ENCODE measurements around the gene PITX3.
"Not testable (repeated sequence)": the region's sequence is repeated elsewhere in the genome, so short reads cannot be mapped to it uniquely, and the experiment has no call there.

Gene PITX3

DNA sequence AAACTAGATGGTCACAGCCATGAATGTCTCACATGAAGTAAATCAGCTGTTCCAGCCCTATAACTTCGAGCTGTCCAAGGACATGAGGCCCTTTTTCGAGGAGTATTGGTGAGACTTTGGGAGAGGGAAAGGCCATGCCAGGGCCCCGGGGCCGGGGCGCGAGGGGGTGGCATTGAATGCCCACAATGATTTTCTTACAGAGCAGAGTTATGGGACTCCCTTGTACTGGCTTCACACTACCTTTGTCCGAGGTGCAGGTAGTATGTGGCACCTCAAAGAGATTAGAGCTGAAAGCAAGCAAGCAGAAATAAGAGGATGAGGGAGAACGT, 14.8 kb downstream of the PITX3 start:
- no peak for DNase-seq (ENCODE audit: low spot score)

DNA sequence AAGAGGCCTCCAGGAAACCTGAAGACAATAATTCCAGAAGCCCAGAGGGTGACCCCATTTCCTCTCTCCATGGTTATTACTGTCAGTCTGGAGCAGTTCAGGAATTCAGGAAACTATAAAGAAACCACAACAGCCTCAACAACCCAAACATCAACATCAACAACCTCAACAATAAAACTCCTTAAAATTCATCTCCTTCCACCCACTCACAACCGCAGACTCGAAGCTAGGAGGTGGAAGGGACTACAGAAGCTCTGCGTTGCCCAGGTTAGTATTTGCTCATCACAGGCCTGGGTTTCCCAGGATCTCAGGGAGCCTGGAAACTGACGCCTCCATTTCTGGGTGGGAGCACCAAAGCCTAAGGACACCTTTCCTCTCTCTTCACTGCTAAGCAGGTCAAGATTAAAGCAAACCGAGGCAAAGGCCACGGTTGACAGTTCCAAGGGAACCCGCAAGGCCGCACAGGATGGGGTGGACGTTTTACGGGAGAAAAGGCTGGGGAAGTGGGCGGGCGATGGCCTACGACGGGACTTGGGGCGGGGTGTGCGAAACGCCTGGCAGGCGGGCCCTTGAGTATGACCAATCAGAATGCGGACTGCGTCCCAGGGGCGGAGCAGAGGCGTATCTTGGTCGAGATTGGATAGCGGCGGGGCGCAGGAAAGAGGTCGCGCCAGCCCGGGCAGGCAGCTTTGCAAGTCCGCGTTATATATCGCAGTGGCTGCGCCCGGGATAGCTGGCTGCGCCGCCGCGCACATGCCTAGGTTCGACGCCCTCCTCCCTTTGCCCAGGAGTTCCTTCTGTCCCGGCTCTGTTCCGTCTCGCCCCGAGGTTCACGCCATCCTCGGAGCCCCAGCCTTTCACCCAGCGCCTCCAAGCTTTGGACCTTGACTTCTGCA, 15.4 kb downstream of the PITX3 start, which contains the start of gene ELOVL3:
ELOVL3 (plus strand) TSS at position 654 of the 896 bp plus-strand sequence. CDS start 250 bp downstream, outside the sequence.
- peak; percentile 92 for DNase-seq (ENCODE audit: low spot score)

DNA sequence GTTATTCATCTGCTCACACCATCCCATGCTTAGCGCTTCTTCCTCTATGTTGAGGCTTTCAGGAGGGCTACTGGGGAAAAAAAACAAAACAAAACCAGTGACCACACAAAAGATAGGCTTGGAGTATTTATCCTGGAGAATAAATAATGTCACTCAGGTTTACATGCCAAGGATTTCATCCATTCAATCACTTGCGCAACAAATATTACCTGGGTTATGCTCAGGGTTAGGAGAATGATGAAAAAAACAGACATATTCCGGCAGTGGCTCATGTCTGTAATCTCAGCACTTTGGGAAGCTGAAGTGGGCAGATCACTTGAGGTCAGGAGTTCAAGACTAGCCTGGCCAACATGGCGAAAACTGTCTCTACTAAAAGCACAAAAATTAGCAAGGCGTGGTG, 18.5 kb downstream of the PITX3 start:
- no peak for DNase-seq (ENCODE audit: low spot score)

DNA sequence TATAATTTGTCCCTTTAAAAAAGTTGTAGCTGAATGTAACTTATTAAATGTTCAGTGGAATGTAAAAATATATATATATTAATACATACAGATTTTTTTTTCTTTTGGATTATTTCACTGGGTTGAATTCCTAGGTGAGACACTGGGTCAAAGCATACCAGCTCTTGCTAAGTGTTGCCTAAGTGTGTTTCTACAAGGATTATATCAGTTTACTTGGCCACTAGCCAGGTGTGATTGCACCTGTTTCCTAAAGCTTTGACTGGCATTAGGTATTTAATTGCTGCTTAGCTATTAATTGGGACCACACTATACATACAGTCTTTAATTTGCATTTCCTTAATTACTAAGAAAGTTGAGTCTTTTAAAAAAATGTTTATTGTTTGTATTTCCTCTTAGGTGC, 20.7 kb downstream of the PITX3 start:
- no peak for DNase-seq (ENCODE audit: low spot score)

DNA sequence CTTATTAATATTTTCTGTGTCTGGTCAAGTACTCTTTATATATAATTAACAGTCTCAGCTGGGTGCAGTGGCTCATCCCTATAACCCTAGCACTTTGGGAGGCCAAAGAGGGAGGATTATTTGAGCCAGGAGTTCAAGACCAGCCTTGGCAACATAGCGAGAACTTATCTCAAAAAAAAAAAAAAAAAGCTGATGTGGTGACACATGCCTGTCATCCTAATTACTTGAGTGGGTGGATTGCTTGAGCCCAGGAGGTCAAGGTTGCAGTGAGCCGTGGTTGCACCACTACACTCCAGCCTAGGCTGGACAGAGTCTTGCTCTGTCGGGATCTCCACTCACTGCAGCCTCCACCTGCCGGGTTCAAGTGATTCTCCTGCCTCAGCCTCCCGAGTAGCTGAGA, 21.9 kb downstream of the PITX3 start:
- DNase-seq (ENCODE audit: low spot score): no peak

DNA sequence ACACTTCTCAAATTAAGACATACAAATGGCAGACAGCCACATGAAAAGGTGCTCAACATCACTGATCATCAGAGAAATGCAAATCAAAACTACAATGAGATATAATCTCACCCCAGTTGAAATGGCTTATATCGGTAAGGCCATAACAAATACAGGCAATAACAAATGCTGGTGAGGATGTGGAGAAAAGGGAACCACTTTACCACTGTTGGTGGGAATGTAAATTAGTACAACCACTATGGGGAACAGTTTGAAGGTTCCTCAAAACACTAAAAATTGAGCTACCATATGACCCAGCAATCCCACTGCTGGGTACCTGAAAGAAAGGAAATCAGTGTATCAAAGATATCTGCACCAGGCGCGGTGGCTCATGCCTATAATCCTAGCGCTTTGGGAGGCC, 27.7 kb downstream of the PITX3 start:
- not testable (repeated sequence) for DNase-seq (ENCODE audit: low spot score)

DNA sequence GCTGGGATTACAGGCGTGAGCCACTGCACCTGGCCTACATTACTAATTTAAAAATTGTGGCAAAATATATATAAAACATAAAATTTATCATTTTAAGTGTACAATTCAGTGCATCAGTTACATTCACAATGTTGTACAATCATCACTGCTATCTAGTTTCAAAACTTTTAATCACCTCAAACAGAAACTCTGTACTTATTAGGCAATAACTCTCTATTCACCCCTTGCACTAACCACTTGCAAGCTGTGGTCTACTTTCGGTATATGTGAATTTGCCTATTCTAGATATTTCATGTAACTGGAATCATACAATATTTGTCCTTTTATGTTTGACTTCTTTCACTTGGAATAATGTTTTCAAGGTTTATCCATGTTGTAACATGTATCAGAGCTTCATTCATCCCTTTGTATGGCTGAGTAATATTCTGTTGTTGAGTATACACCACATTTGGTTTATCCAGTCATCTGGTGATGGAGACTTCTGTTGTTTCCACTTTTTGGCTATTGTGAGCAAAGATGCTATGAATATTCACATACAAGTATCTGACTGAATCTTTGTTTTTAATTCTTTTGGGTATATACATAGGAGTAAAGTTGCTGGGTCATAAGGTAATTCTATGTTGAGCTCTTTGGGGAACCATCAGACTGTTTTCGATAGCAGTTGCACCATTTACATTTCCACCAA, 29.6 kb downstream of the PITX3 start:
- no peak for DNase-seq (ENCODE audit: low spot score)

DNA sequence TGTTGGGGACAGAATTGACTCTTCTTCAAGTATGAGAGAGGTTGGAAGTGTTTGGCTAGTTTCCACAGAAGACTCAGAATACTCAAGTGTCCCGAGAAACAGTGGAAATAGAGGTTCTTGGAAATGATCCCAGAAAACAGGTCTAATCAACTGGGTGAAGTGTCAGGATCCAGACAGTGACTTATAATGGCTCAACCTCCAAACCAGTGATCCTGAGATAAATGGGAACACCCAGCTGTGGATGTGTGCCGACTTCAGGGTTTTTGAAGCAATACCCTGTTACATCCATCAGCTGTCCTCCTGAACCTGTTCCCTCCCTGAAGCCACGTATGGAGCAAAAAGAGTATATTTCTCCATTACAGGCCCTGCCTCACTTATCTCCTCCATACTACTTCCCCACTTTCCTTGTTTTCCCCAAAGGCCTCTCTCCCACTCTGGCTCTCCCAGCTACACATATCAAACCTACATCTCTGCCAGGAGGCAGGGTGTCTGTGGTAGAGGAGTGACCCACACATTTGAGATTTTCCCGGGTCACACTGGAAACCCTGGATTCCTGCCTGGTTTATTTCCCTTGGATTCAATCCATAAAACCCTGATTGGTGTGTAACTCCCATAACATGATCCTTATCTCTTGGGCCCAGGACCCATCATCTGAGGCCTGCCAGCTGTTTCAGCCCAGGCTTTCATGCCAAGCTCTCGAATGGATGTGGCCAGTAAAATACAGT, 32.8 kb downstream of the PITX3 start:
- no peak for DNase-seq (ENCODE audit: low spot score)

DNA sequence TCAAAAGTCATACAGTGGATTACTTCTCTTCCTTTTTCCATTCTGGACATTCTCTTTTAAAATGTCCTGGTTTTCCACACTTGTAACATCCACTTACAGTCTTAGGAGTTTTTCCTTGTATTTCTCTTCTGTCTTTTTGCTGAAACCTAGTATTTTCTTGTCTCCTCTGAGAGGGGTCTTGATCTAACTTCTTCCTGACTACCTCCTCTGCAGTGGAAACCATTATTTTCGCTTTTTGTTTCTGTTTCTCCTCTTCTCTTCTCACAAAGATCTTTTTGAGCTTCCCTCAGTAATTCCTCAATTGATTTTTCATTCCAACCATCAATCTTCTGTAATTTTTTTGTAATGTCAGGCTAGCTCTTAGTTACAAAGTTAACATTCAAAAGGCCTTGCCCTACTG, 38.9 kb downstream of the PITX3 start:
- DNase-seq (ENCODE audit: low spot score): no peak

DNA sequence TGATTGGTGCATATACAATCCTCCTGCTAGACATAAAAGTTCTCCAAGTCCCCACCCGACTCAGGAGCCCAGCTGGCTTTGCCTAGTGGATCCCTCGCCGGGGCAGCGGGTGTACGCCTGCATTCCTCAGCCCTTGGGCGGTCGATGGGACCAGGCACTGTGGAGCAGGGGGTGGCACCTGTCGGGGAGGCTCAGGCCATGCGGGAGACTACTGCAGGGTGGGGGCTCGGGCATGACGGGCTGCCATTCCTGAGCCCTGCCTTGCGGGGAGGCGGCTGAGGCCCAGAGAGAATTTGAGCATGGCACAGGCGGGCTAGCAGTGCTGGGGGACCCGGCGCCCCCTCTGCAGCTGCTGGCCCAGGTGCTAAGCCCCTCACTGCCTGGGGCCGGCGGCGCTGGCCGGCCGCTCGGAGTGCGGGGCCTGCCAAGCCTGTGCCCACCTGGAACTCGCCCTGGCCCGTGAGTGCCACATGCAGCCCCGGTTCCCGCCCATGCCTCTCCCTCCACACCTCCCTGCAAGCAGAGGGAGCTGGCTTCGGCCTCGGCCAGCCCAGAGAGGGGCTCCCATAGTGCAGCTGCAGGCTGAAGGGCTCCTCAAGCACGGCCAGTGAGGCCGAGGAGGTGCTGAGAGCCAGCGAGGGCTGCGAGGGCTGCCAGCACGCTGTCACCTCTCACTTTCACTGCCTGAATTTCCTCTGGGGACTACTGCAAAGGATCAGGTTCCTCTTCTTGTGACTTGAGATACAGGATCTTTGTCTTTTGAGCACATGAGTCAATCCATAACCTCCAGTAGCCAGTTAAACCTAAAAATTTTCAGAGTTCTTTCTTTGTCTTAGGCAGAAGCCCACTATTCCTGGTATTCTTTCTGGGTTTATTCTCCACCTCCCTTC, 40.3 kb downstream of the PITX3 start:
- DNase-seq (ENCODE audit: low spot score): no peak

DNA sequence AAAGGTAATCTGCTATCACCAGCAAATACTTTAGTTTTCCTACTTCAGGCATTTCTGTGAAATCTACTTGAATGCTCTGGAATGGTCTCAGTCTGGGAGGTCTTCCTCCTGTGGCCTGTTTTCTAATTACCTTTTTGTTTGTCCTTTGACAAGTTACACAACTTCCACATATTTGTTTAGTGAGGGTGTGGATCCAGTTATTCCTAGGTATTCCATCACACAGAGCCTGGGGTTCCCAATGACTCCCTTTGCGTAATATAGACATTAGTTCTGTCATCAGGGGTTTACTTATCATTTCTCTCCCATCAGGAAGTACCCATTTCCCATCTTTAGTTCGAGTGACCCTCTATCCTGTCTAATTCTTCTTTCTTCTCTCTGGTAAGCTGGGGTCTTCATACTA, 43.3 kb downstream of the PITX3 start:
- no peak for DNase-seq (ENCODE audit: low spot score)

DNA sequence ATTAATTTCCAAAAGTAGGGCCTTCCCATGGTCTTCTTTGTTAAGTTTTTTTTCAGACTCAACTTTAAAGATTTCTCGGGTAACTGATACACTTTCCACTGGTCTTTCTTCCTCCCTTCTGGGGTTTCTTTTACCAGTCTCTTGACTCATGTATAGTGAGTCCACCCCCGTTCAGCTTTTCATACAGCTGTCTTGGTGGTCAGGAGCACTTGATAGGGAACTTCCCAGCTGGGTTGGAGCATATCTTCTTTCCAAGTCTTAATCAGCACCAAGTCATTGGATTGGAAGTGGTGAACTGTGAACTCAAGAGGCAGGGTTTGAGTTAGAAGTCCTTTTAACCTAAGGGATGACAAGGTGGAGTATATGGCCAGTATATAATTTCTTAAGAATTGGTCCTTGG, 44.4 kb downstream of the PITX3 start:
- no peak for DNase-seq (ENCODE audit: low spot score)

DNA sequence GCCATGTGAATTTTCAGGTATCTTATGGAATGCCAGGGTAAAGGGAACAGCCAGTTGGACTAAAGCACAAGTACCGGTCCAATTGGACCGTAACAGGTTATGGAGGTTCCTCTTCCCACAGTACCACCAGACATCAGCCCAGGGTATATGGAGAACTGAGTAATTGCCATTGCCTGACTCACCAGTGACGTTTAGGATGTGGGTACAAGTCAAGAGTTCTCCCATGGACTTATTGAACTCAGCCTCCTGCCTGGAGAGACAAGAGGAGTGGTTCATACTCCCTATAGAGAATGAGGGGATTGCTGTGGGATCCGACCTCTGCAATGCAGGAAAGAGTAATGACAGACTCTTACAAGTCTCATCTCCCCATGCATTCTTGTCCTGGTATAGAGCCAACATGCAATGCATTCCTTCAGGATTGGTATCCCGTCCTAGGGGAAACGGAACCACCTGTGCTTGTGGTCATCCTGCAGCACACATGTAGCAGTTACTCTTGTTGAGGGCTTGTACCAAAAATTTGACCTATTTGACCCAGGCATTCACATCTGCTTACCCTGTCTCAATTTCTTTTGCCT, 45.9 kb downstream of the PITX3 start:
- DNase-seq (ENCODE audit: low spot score): no peak

DNA sequence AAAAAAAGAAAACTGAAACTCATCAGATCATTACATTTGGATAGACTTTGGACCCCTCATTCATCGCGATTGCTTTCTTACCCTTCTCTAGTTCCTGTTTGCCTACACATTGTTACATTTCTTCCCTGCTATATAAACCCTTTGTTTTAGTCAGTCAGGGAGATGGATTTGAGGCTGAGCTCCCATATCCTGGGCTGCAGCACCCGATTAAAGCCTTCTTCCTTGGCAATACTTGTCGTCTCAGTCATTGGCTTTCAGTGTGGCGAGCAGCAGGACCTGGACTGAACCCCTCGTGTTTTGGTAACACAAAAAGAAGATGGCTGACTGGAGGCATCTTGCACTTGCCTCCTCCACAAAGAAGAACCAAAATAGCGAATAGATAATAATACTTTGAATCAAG, 49.4 kb downstream of the PITX3 start:
- DNase-seq (ENCODE audit: low spot score): no peak

DNA sequence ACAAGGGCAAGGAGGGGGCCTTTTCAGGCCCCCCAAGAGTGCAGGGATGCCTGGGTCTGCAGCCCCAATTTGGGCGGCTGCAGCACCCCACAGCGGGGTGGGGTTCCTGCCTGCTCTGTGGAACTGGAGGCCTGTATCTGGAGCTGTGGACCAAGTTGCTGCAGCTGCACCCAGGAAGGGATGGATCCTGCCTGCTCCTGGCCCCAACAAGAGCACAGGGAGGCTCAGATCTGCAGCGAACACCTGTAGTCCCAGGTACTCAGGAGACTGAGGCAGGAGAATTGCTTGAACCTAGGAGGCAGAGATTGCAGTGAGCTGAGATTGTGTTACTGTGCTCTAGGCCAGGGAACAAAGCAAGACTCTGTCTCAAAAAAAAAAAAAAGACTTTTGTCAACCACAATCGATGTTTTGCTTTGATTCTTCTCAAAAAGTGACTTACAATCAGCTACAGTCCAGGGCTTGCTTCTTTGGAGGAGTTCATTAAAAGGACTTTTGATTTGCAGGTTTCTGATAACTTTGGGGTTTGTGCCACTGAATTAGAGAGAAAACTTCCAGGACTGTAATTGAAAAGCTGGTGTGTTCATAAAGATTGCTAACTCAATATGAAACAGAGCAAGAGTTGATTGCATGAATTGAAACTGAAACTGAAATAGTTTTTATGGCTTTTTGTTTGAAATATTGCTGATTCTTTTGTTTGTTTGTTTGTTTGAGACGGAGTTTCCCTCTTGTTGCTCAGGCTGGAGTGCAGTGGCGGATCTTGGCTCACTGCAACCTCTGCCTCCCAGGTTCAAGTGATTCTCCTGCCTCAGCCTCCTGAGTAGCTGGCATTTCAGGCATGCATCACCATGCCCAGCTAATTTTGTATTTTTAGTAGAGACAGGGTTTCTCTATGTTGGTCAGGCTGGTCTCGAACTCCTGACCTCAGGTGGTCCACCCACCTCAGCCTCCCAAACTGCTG, 52.1 kb downstream of the PITX3 start:
- DNase-seq (ENCODE audit: low spot score): not testable (repeated sequence)

DNA sequence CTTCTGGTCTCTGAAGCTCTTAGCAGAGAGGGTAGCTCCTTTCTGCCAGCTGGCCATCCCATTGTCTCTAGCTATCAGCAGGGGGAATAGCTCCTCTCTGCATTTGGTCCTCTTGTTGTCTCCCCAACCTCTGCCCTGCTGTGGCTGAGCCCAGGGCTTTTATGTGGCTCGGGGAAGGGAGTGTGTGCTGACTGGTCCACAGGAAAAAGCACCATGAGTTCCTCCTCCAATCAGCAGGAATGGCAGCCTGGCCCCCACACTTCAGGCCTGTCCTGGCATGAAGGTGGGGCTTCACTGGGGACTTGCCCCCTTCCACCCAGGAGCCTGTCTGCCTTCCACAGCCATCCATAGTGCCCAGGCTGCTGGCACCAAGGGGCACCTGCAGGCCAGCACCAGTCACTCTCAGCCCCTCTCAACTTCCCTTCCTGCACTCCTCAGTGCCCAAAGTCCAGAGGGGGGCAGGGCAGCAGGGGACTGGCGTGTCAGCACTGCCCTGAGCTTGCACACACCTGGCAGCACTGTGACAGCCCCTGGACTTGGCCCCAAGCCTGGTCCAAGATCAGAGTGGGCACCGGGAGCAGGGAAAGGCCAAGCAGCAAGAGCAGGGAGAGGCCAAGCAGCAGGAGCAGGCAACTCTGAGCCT, 52.9 kb downstream of the PITX3 start:
- DNase-seq (ENCODE audit: low spot score): no peak

DNA sequence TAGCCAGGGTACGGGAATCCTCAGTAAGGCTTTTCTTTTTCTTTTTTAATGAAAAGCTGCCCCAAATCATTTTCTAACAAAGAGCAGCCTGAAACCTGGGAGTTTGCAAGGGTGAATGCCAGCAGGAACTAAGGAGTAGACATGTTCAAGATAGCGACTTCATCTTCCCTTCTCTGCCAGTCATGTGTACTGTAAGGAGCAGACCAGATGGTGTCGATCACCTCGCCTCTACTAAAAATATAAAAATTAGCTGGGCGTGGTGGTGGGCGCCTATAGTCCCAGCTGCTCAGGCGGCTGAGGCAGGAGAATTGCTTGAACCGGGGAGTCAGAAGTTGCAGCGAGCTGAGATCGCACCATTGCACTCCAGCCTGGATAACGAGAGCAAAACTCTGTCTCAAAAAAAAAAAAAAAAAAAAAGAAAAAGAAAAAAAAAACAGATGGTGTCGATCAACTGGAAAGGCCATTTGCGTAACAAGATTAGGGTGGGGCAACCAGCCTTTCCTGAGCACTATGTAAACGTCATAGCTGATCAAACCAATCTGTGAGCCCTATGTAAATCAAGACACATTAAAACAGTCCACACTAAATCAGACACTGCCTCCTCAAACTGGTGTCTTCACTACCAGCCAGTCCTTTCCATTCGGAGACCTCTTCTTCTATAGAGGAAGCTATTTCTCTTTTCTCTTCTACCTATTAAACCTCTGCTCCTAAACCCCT, 55.3 kb downstream of the PITX3 start:
- no peak for DNase-seq (ENCODE audit: low spot score)

DNA sequence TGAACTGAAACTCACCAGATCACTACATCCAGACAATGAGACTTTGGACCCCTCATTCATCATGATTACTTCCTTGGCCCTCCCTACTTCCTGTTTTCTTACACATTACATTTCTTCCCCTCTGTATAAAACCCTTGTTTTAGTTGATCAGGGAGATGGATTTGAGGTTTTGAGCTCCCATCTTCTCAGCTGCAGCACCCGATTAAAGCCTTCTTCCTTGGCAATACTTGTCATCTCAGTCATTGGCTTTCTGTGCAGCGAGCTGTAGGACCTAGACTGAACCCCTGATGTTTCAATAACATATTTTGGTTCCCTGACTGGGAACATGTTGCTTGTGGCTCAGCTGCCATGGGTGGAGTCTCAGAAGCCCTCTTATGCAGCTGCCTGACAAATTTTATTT, 56.0 kb downstream of the PITX3 start:
- DNase-seq (ENCODE audit: low spot score): no peak

DNA sequence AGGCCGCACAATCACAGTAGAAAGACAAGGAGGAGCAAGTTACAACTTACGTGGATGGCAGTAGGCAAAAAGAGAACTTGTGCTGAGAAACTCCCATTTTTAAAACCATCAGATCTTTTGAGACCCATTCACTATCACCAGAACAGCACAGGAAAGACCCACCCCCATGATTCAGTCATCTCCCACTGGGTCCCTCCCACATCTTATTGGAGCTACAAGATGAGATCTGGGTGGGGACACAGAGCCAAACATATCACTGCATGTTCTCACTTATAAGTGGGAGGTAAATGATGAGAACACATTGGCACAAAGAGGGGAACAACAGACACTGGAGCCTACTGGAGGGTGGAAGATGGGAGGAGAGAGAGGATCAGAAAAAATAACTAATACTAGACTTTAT, 56.7 kb downstream of the PITX3 start:
- no peak for DNase-seq (ENCODE audit: low spot score)

All from left forelimb (tissue), 1 donor.